K562 (cell line): Measurements from ENCODE around the gene MARVELD1. TPM values are rescaled to one million over a fixed set of nuclear protein-coding genes. Genes with fewer than 3 reads are reported as not detected.

Experiments
- CXXC5 ChIP-seq: fragments of 250-450 bp; sonication (Bioruptor Pico); IDR thresholded peaks from 2 replicates; pipeline ENCODE4 v1.8.0; 2022; ENCODE audit warnings: inconsistent platforms, mild to moderate bottlenecking, moderate library complexity
- FIP1L1 ChIP-seq: fragments of 200-400 bp; formaldehyde crosslinking; IDR thresholded peaks from 2 replicates; pipeline ENCODE4 v1.6.1; 2018; ENCODE audit warnings: mild to moderate bottlenecking, low read depth, low read length; ENCODE audit not compliant: poor library complexity, severe bottlenecking
- HIVEP1 ChIP-seq: fragments of 250-450 bp; sonication (Bioruptor Pico); IDR thresholded peaks from 2 replicates; pipeline ENCODE4 v1.4.0; 2020; ENCODE audit warnings: mild to moderate bottlenecking
- KDM2B ChIP-seq: fragments of 250-450 bp; sonication (Bioruptor Pico); IDR thresholded peaks from 2 replicates; pipeline ENCODE4 v1.8.0; 2021; ENCODE audit warnings: mild to moderate bottlenecking, moderate library complexity
- MGA ChIP-seq: fragments of 450-650 bp; IDR thresholded peaks from 2 replicates; pipeline ENCODE4 v1.6.1; 2016; ENCODE audit warnings: mild to moderate bottlenecking, moderate library complexity
- MNT ChIP-seq, 2 experiments: fragments of 450-650 bp; conservative IDR thresholded peaks; 2 replicates each; pipeline ENCODE4 v1.6.1; 2017; ENCODE audit warnings: mild to moderate bottlenecking in 2 of 2, moderate library complexity in 2 of 2
- PHF20 ChIP-seq: fragments of 450-650 bp; IDR thresholded peaks from 2 replicates; pipeline ENCODE4 v1.6.1; 2018; ENCODE audit not compliant: partially characterized antibody
- PHF8 ChIP-seq: fragments of 200-600 bp; sonication (generic); IDR thresholded peaks from 2 replicates; pipeline ENCODE4 v1.6.1; 2012; ENCODE audit warnings: mixed run types, mild to moderate bottlenecking, inconsistent platforms, low read length, moderate library complexity, borderline replicate concordance
- STAT6 ChIP-seq: sonication (generic); formaldehyde crosslinking; IDR thresholded peaks from 2 replicates; pipeline ENCODE4 v1.8.1; 2023; ENCODE audit warnings: mild to moderate bottlenecking, missing genetic modification reagents
- TEAD4 ChIP-seq, 2 experiments: sonication (generic) in 1 of 2; formaldehyde crosslinking in 1 of 2; IDR thresholded peaks; 2 replicates each; pipeline versions ENCODE4 v1.6.1 to v1.8.0; 2012 to 2022; ENCODE audit warnings: borderline replicate concordance in 1 of 2, inconsistent platforms in 1 of 2, low read length in 1 of 2, mild to moderate bottlenecking in 1 of 2, missing genetic modification reagents in 1 of 2
- ZNF707 ChIP-seq: fragments of 250-450 bp; sonication (Bioruptor Pico); conservative IDR thresholded peaks from 2 replicates; pipeline ENCODE4 v1.8.0; 2022; ENCODE audit warnings: inconsistent platforms, mild to moderate bottlenecking, moderate library complexity
- polyA plus RNA-seq, 8 experiments: library from polyadenylated mRNA; depleted of rRNA in 4 of 8; stranded (reverse) in 5 of 8; unstranded in 3 of 8; fragments of >200 nt; fragmentation: Nextera tagmentation in 2 of 8; fragmentation: Illumina TruSeq in 1 of 8; extraction: Ambion mirVana in 2 of 8; extraction: Trizol in 1 of 8; gene quantifications; 2 replicates each; pipeline versions ENCODE4 v1.2.1 to v1.2.3, GENCODE V29; 2011 to 2014; ENCODE audit warnings: inconsistent platforms in 1 of 8, missing spikeins in 1 of 8
- total RNA-seq, 7 experiments: library from RNA; depleted of rRNA in 6 of 7; stranded (reverse); fragments of >200 nt in 6 of 7; fragmentation: Illumina TruSeq in 2 of 7; extraction: Trizol in 2 of 7; gene quantifications; 2 replicates each; pipeline versions ENCODE4 v1.2.1 to v1.2.3, GENCODE V29; 2011 to 2021; ENCODE audit warnings: low replicate concordance in 1 of 7

Gene MARVELD1
- total and polyA plus RNA-seq, 9 of the 15 experiments (the other 6 are each of a cell fraction or from before 2014, with no cell fraction given), result 2.7 to 12.5 (median 5.3) TPM

- TF ChIP-seq STAT6 (CRISPR knock-in tag) (no peak), TEAD4 (IDR thresholded peaks at IDR 0.05; ENCODE audit: low read length) (no peak), TEAD4 (CRISPR knock-in tag; IDR thresholded peaks at IDR 0.05; ENCODE audit: borderline replicate concordance) (peak; percentile 20; the same call in 1 of the 2 replicates), HIVEP1 (CRISPR knock-in tag) (peak; percentile 45; the same call in 1 of the 2 replicates), MNT (conservative IDR thresholded peaks at IDR 0.05) (peak in 1 of 2 experiments; percentile 57; a peak in 1 of 4 replicates), ZNF707 (CRISPR knock-in tag) (no peak), MGA (peak; percentile 97), PHF8 (peak; percentile 50; the same call in 1 of the 2 replicates), KDM2B (CRISPR knock-in tag) (0 out of 2 replicates have a peak, but pooled peaks have one; percentile 14), CXXC5 (CRISPR knock-in tag) (peak; percentile 59), PHF20 (peak; percentile 29), FIP1L1 (peak; percentile 45)
These were observed 383 bp downstream of the MARVELD1 start (continued) for GRCh38 chr10:97713826-97714400.
